Measurements from ENCODE around the gene TLE1.
"Not testable (repeated sequence)": the region's sequence is repeated elsewhere in the genome, so short reads cannot be mapped to it uniquely, and the experiment has no call there.

Gene TLE1

GRCh38 chr9:81689343-81690175 is at the start of gene TLE1:
TLE1 (minus strand) TSS chr9:81689547; CDS start chr9:81688240, 1,307 bp downstream.
- Mint-ChIP-seq H3K27ac (peak within 1 kb of the TSS; percentile 72), H3K4me3 (peak within 1 kb of the TSS; percentile 85), H3K9me3 (no peaks in the 10 kb centered on the region), H3K27me3 (peaks cover 15% of the 10 kb centered on the region), H3K4me1 (ENCODE audit: low read depth) (peaks cover 15% of the 10 kb centered on the region), H3K36me3 (ENCODE audit: low read depth) (no peaks in the 10 kb centered on the region)

- H3K27ac Mint-ChIP-seq: no peak overlapping the region
- H3K36me3 Mint-ChIP-seq (ENCODE audit: low read depth): no peaks in the 10 kb centered on the region
- H3K4me3 Mint-ChIP-seq: no peak overlapping the region
Observed at GRCh38 chr9:81737871-81738507, 48.6 kb upstream of the TLE1 start.

DNA sequence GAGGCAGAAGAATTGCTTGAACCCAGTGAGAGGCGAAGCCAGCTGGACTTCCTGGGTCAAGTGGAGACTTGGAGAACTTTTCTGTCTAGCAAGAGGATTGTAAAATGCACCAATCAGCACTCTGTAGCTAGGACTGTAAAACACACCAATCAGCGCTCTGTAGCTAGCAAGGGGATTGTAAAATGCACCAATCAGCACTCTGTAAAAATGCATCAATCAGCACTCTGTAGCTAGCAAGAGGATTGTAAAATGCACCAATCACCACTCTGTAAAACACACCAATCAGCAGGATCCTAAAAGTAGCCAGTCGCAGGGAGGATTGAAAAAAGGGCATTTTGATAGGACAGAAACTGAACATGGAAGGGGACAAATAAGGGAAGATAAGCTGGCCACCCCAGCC is 41.2 kb upstream of the TLE1 start:
- not testable (repeated sequence) for H3K36me3 Mint-ChIP-seq (ENCODE audit: low read depth); H3K4me1 Mint-ChIP-seq (ENCODE audit: low read depth); H3K27ac Mint-ChIP-seq; H3K27me3 Mint-ChIP-seq; H3K9me3 Mint-ChIP-seq; H3K4me3 Mint-ChIP-seq

More at GRCh38 chr9:81737871-81738507, 48.6 kb upstream of the TLE1 start:
- Mint-ChIP-seq H3K27me3 (peaks cover 5% of the 10 kb centered on the region), H3K9me3 (peaks cover 15% of the 10 kb centered on the region), H3K4me1 (ENCODE audit: low read depth) (no peaks in the 10 kb centered on the region)

DNA sequence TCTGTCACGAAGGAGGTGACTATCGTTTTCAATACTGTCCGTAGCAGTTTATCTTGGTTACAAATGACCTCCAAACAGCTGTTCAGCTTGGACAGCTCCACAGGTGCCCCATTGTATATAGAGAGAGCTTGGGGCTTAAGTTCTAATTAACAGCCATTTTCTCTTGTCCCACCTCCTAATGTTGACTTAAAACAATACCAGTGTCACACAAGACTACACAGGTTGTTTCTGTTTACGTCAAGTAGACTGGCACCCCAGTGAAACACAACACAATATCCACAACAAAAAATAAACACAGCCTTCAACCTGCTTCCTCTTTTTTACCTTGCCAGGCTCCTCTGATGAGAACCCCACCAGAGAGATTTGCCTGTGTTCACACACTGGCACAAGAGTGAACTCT is 39.8 kb upstream of the TLE1 start:
- H3K9me3 Mint-ChIP-seq: peaks cover 4% of the 10 kb centered on the region
- H3K27me3 Mint-ChIP-seq: no peaks in the 10 kb centered on the region
- no peak overlapping the region for H3K4me3 Mint-ChIP-seq
- no peaks in the 10 kb centered on the region for H3K4me1 Mint-ChIP-seq (ENCODE audit: low read depth)
- no peak overlapping the region for H3K27ac Mint-ChIP-seq
- H3K36me3 Mint-ChIP-seq (ENCODE audit: low read depth): no peaks in the 10 kb centered on the region

DNA sequence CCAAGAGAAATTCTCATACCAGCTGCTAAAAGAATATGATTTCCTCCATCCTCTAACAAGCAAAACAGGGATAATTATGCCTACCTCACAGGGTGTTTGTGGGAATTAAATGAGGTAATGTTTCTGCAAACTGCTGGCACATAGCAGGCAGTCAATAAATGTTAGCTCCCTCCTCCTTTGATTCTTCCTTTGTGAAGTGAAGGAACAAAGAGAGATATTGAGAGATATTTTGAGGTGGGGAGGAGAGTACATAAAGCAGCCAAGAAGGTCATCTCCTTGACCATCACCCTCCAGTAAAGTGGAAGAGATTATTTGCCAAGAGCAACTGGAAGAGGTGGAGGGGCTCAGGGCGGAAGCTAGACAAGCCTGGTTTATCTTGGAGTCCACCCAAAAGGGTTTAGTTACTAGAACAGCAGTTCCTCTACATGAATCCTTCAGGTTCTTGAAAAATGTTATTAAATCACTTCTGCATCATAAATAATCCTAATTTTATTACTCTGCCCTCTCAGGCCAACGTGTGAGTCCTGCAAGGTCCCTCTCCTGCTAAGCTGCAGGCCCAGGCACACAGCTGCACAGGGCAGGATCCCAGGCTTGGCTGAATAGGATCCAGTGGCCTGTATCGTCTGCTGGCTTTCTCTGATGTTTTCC is 35.0 kb upstream of the TLE1 start:
- H3K4me3 Mint-ChIP-seq: no peak overlapping the region
- no peak overlapping the region for H3K27ac Mint-ChIP-seq
- H3K27me3 Mint-ChIP-seq: no peaks in the 10 kb centered on the region
- H3K36me3 Mint-ChIP-seq (ENCODE audit: low read depth): no peaks in the 10 kb centered on the region
- no peaks in the 10 kb centered on the region for H3K4me1 Mint-ChIP-seq (ENCODE audit: low read depth)
- no peaks in the 10 kb centered on the region for H3K9me3 Mint-ChIP-seq

GRCh38 chr9:81722277-81722676 is 32.9 kb upstream of the TLE1 start:
- Mint-ChIP-seq H3K4me1 (ENCODE audit: low read depth) (no peaks in the 10 kb centered on the region), H3K36me3 (ENCODE audit: low read depth) (no peaks in the 10 kb centered on the region), H3K9me3 (no peaks in the 10 kb centered on the region), H3K27me3 (no peaks in the 10 kb centered on the region), H3K4me3 (no peak overlapping the region), H3K27ac (no peak overlapping the region)

DNA sequence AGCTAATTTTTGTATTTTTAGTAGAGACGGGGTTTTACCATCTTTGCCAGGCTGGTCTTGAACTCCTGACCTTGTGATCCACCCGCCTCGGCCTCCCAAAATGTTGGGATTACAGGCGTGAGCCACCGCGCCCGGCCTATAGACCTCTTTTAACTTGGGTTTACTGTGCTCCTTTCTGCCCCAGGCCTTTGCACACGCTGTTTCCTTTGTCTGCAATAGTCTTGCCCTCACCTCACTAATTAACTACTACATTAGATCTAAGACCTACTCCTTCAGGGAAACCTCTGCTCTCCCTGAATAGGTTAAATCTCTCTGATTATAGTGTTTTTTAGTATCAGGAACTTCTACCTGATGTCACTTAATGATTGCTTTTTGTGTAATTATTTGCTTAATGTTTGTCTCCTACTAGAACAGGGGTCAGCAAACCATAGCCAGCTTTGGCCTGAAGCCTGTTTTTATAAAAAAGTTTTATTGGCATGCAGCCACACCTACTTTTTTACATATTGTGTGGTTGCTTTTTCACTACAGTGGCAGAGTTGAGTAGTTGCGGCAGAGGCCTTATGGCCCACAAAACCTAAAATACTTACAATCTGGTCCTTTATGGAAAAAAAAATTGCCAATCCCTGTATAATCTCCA is 31.2 kb upstream of the TLE1 start:
- H3K4me1 Mint-ChIP-seq (ENCODE audit: low read depth): no peaks in the 10 kb centered on the region
- H3K27ac Mint-ChIP-seq: no peak overlapping the region
- no peak overlapping the region for H3K4me3 Mint-ChIP-seq
- H3K27me3 Mint-ChIP-seq: no peaks in the 10 kb centered on the region
- H3K9me3 Mint-ChIP-seq: no peaks in the 10 kb centered on the region
- H3K36me3 Mint-ChIP-seq (ENCODE audit: low read depth): no peaks in the 10 kb centered on the region

DNA sequence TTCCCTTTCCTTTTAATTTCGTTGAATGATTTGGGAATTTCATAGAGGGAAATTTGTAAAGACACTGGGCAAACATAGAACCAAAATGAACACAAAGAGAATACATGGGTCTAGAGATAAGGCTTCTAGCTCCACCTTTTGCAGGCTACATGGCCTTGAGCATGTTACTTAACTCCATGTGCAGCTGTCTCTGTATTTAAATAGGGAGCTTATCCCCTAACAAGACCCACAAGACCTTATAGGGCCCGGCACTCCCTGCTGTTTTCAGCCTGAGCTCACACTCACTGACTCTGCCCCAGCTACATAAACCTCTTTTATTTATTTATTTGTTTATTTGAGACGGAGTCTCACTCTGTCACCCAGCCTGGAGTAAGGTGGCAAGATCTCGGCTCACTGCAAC is 30.6 kb upstream of the TLE1 start:
- Mint-ChIP-seq H3K9me3 (no peaks in the 10 kb centered on the region), H3K4me3 (no peak overlapping the region), H3K27ac (no peak overlapping the region), H3K36me3 (ENCODE audit: low read depth) (no peaks in the 10 kb centered on the region), H3K4me1 (ENCODE audit: low read depth) (no peaks in the 10 kb centered on the region), H3K27me3 (no peaks in the 10 kb centered on the region)

- H3K9me3 Mint-ChIP-seq: no peaks in the 10 kb centered on the region
- H3K27ac Mint-ChIP-seq: no peak overlapping the region
- H3K27me3 Mint-ChIP-seq: no peaks in the 10 kb centered on the region
- H3K4me3 Mint-ChIP-seq: no peak overlapping the region
- no peaks in the 10 kb centered on the region for H3K36me3 Mint-ChIP-seq (ENCODE audit: low read depth)
- no peaks in the 10 kb centered on the region for H3K4me1 Mint-ChIP-seq (ENCODE audit: low read depth)
Observed at GRCh38 chr9:81718244-81718643, 28.9 kb upstream of the TLE1 start.

GRCh38 chr9:81717747-81718077 is 28.4 kb upstream of the TLE1 start:
- Mint-ChIP-seq H3K36me3 (ENCODE audit: low read depth) (no peaks in the 10 kb centered on the region), H3K27me3 (no peaks in the 10 kb centered on the region), H3K9me3 (no peaks in the 10 kb centered on the region), H3K4me3 (no peak overlapping the region), H3K4me1 (ENCODE audit: low read depth) (no peaks in the 10 kb centered on the region), H3K27ac (no peak overlapping the region)

- H3K27ac Mint-ChIP-seq: no peak overlapping the region
- H3K4me3 Mint-ChIP-seq: no peak overlapping the region
- H3K9me3 Mint-ChIP-seq: no peaks in the 10 kb centered on the region
- no peaks in the 10 kb centered on the region for H3K36me3 Mint-ChIP-seq (ENCODE audit: low read depth)
- H3K4me1 Mint-ChIP-seq (ENCODE audit: low read depth): no peaks in the 10 kb centered on the region
- H3K27me3 Mint-ChIP-seq: no peaks in the 10 kb centered on the region
Observed at GRCh38 chr9:81717061-81717746, 27.9 kb upstream of the TLE1 start.

GRCh38 chr9:81716409-81716808 is 27.1 kb upstream of the TLE1 start:
- Mint-ChIP-seq H3K27ac (no peak overlapping the region), H3K4me3 (no peak overlapping the region), H3K9me3 (no peaks in the 10 kb centered on the region), H3K27me3 (no peaks in the 10 kb centered on the region), H3K4me1 (ENCODE audit: low read depth) (no peaks in the 10 kb centered on the region), H3K36me3 (ENCODE audit: low read depth) (no peaks in the 10 kb centered on the region)

DNA sequence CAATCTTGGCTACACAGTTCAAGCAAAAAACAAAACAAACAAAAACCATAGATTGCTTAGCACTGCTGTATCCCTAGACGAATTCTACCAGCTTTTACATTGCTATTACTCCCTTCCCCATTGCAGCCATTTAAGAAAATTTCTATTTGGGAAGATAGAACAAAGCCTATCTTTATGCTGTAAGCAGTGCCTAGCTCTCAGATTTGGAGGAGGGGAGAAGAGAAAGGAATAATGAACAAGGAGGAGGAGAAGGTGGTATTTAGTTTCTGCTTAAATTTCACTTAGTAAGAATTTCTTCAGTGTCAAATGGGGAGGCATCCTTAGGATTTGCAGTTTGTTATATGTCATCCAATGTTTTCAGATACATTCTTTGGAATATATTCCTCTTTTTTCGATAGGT is 16.2 kb upstream of the TLE1 start:
- H3K36me3 Mint-ChIP-seq (ENCODE audit: low read depth): no peaks in the 10 kb centered on the region
- H3K9me3 Mint-ChIP-seq: no peaks in the 10 kb centered on the region
- no peak overlapping the region for H3K4me3 Mint-ChIP-seq
- no peak overlapping the region for H3K27ac Mint-ChIP-seq
- H3K27me3 Mint-ChIP-seq: no peaks in the 10 kb centered on the region
- H3K4me1 Mint-ChIP-seq (ENCODE audit: low read depth): no peaks in the 10 kb centered on the region

DNA sequence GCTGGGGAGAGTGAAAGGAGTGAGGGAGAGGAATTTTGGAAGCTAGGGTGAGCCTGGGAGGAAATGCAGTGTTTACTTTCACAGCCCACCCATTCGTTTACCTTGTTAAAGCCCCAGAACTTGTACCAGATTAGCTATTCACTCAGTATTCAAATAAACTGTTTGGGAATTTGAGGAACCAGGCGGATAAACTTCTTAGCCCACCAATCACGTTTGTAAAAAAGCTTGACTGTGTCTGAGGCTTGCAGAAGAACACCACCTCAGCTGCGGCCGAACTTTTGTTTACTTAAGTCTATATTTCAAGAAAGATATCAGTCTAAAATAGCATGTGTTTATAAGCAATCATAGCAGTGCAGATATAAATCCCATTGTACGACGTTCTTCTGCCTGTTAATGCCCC is 5.2 kb upstream of the TLE1 start:
- H3K27ac Mint-ChIP-seq: no peak overlapping the region
- H3K4me3 Mint-ChIP-seq: no peak overlapping the region
- peaks cover 12% of the 10 kb centered on the region for H3K27me3 Mint-ChIP-seq
- no peaks in the 10 kb centered on the region for H3K36me3 Mint-ChIP-seq (ENCODE audit: low read depth)
- no peaks in the 10 kb centered on the region for H3K9me3 Mint-ChIP-seq
- H3K4me1 Mint-ChIP-seq (ENCODE audit: low read depth): peaks cover 16% of the 10 kb centered on the region

Measured in stimulated activated naive CD8-positive, alpha-beta T cell treated with anti-CD3 and anti-CD28 coated beads, Interleukin-15, Interleukin-2, amounts not matched to agents 100 ng/mL and 50 ng/mL, for 24 hours (primary cell).